ENCODE data around the gene PRODH2.

Gene PRODH2

GRCh38 chr19:35757231-35757748 is 55.4 kb downstream of the PRODH2 start:
- no peak for DNase-seq

GRCh38 chr19:35756377-35757230 is 56.0 kb downstream of the PRODH2 start, which contains the start of gene HSPB6:
Gene HSPB6, minus strand, starts transcription at chr19:35757029. Its CDS starts 21 bp downstream, at chr19:35757008.
- no peak for DNase-seq

DNA sequence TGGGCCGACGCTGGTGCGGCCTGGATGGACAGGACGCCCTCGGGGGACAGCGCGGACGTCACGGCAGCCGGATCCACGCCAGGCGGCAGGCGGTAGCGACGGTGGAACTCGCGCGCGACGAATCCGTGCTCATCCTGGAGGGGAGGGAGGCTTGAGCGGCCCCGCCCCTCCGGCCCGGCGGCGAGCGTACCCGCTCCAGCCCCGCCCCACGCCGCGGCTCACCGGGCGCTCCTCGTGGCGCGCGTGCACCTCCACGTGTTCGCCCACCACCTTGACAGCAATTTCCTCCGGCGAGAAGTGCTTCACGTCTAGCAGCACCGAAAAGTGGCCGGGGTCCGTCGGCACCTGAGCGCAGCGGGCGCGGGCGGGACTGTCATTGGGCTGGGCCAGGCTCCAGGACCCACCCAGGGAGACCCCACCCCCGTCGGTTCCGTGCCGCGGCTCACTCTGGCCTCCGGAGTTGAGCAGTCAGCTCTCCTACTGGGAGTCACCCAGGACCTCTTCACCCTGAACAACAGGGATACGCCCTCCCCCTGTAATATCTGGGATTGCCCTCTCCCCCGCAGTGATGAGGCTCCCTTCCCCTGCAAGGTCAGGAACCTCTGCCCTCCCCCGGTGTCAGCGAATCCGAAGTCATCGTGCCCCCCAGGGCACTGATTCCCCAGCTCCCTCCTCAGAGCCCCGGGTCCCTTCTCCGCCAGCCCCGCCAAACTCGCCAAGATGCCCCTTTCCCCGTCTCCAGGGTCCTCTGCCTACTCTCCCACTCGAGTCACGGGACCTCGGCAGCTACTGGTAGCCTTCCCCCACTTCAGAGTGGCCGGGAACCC is 56.9 kb downstream of the PRODH2 start:
- peak; percentile 68 for DNase-seq

GRCh38 chr19:35755131-35755549 is 57.5 kb downstream of the PRODH2 start:
- DNase-seq = no peak

GRCh38 chr19:35754370-35755130 is 58.1 kb downstream of the PRODH2 start:
- DNase-seq = no peak

DNA sequence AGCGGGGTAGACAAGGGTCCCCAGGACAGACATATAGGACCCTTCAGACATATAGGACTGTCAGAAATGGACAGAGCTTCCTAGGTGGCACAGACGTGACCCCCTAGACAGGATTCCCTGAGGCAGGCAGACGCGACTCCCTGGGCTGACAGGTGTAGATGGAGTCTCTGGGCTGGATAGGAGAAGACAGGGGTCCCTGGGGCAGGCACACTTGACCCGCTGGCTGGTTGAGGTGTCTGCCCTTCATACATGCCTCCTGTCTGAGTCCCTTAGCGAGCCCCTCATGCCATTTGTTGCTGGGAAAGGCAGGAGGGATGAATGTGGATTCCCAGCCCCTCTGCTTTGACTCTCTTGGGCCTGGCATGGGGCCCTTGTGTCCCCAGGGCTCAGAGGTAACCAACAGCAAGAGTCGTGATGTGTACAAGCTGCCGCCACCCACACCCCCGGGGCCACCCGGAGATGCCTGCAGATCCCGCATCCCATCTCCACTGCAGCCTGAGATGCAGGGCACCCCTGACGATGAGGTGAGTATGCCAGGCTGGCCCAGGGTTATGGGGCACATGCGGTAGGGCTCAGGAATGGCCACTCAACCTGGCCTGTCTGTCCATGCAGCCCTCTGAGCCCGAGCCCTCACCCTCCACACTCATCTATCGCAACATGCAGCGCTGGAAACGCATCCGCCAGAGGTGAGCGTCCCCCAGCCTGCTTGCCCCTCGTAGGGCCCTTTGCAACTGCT is 58.8 kb downstream of the PRODH2 start:
- DNase-seq = no peak

DNA sequence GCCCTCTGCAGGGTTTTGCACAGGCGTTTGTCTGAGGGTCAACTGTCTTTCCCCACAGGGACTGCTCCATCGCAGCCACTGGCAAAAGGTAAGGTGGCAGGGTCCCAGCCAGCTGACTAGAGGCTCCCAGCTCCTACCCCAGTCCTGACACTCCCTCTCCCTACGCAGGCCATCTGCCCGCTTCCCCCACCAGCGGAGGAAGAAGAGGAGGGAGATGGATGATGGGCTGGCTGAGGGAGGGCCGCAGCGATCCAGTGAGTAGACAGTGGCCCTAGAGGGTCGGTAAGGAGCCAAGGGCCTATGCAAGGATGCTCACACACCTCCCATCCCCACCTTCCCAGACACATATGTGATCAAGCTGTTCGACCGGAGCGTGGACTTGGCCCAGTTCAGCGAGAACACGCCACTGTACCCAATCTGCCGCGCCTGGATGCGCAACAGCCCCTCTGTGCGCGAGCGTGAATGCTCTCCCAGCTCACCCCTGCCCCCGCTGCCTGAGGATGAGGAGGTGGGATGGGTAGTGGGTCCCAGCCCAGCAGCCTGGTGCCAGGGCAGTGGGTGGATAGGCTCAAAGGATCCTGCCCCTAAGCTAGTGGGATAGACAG is 59.8 kb downstream of the PRODH2 start:
- no peak for DNase-seq

- no peak for DNase-seq
Measured at GRCh38 chr19:35751839-35752745, 60.6 kb downstream of the PRODH2 start.

GRCh38 chr19:35750167-35750566 is 62.5 kb downstream of the PRODH2 start:
- DNase-seq = no peak
